Caco-2 (cell line): ENCODE results near the gene FUT2. TPM values are rescaled to one million over a fixed set of nuclear protein-coding genes. Genes with fewer than 3 reads are reported as not detected.
A peak's percentile ranks its signal among the peaks of the same experiment; 100 is the strongest.

Experiments used
- BruUV-seq: library from RNA; stranded (reverse); fragments of 400-500 nt; replicated peaks from 2 replicates; lab custom pipeline; 2021; lab: Mats Ljungman, UMichigan
- CTCF ChIA-PET: fragments of 300-600 bp; sonication (Branson Sonifier 250); formaldehyde crosslinking; loops from one replicate; lab custom pipeline; 2022; ENCODE audit warnings: antibody characterized with exemption; lab: Charles Lee
- POLR2A ChIA-PET: fragments of 300-600 bp; sonication (Branson Sonifier 250); formaldehyde crosslinking; loops from one replicate; lab custom pipeline; 2022; ENCODE audit warnings: antibody characterized with exemption; lab: Charles Lee
- DNase-seq, 2 experiments: peaks; one replicate each; pipeline versions ENCODE4 v3.0.0 to v3.0.0-alpha.2; 2020 to 2022
- H3K27me3 ChIP-seq: replicated peaks from 2 replicates; pipeline ENCODE4 v1.6.0; 2011; ENCODE audit warnings: low read length; ENCODE audit not compliant: control insufficient read depth, insufficient read depth
- H3K36me3 ChIP-seq: 2 replicates; pipeline ENCODE4 v1.5.1; 2011; ENCODE audit warnings: low read length; ENCODE audit not compliant: control insufficient read depth, insufficient read depth
- H3K4me1 ChIP-seq: fragments of 250-450 bp; sonication (Bioruptor Pico); 2 replicates; pipeline ENCODE4 v1.5.1; 2020; ENCODE audit warnings: mild to moderate bottlenecking
- H3K4me3 ChIP-seq: 2 replicates; pipeline ENCODE4 v1.5.1; 2011; ENCODE audit warnings: low read depth, mild to moderate bottlenecking, control low read depth, low read length
- H3K9me3 ChIP-seq: fragments of 250-450 bp; sonication (Bioruptor Pico); 2 replicates; pipeline ENCODE4 v1.5.1; 2020; ENCODE audit warnings: mild to moderate bottlenecking, moderate library complexity
- H3K27ac Mint-ChIP-seq: one replicate; pipeline ENCODE4 v1.8.0; 2022; ENCODE audit warnings: mixed read lengths; ENCODE audit not compliant: unreplicated experiment
- H3K27me3 Mint-ChIP-seq: one replicate; pipeline ENCODE4 v1.8.0; 2022; ENCODE audit warnings: mixed read lengths; ENCODE audit not compliant: insufficient read depth, unreplicated experiment
- H3K36me3 Mint-ChIP-seq: one replicate; pipeline ENCODE4 v1.8.0; 2022; ENCODE audit warnings: mild to moderate bottlenecking, mixed read lengths; ENCODE audit not compliant: insufficient read depth, unreplicated experiment
- H3K4me1 Mint-ChIP-seq: one replicate; pipeline ENCODE4 v1.8.0; 2022; ENCODE audit warnings: low read depth, mixed read lengths; ENCODE audit not compliant: unreplicated experiment
- H3K4me3 Mint-ChIP-seq: one replicate; pipeline ENCODE4 v1.8.0; 2022; ENCODE audit warnings: mild to moderate bottlenecking, moderate library complexity, mixed read lengths; ENCODE audit not compliant: unreplicated experiment
- H3K9me3 Mint-ChIP-seq: one replicate; pipeline ENCODE4 v1.8.0; 2022; ENCODE audit warnings: mixed read lengths; ENCODE audit not compliant: unreplicated experiment
- intact Hi-C: fragments of 100-400 bp; cut with micrococcal nuclease; formaldehyde crosslinking; loops from one replicate; pipeline ENCODE4 v1.10.0; 2022; ENCODE audit not compliant: unreplicated experiment
- total RNA-seq: library from RNA; stranded (reverse); gene quantifications from 2 replicates; pipeline ENCODE4 v1.2.3, GENCODE V29; 2022
- TF ChIP-seq, protein P1 (sequence below), 2 experiments: fragments of 200-600 bp in 1 of 2; IDR thresholded peaks; 1 replicate in 1 of 2; 2 replicates in 1 of 2; pipeline versions ENCODE4 v1.5.1 to v1.8.0; 2011 to 2022; ENCODE audit warnings: antibody characterized with exemption in 1 of 2, control low read depth in 1 of 2, inconsistent platforms in 1 of 2, low read depth in 1 of 2, low read length in 1 of 2, mild to moderate bottlenecking in 1 of 2, moderate library complexity in 1 of 2; ENCODE audit not compliant: insufficient read depth in 1 of 2, severe bottlenecking in 1 of 2, unreplicated experiment in 1 of 2

FUT2 gene
- total RNA-seq, 1 experiment from 2014 or later: 13.5 TPM

DNA sequence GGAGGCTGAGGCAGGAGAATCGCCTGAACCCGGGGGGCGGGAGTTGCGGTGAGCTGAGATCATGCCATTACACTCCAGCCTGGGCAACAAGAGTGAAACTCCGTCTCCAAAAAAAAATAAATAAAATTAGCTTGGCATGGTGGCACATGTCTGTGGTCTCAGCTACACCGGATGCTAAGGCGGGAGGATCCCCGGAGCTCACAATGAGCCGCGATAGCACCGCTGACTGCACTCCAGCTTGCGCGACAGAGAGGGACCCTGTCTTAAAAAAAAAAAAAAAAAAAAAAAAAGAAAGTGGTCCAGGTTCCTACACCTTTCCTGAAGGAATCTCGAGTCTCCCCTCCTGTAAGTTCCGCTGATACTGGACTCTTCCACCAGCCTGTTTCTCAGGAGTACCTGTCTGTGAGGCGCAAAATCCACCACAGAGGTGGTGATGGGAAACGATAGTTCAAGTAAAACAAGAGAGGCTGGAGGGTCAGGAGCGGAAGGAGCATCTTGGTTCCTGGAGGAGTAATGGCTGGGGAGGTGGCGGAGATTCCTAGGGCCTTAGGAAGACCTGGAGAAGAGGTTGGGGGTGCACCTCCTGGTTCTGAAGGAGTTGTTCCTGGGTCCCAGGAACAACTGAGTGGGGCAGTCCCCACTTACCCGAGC, 56.2 kb downstream of the FUT2 start:
- intact Hi-C loops: loop anchor here (1.0 kb wide), 1 partner anchor 13 kb away; no protein-coding TSS in a partner anchor
- Mint-ChIP-seq H3K27ac (peak overlapping the region; percentile 82), H3K36me3 (peaks cover 48% of the 10 kb centered on the region), H3K4me1 (peaks cover 35% of the 10 kb centered on the region), H3K4me3 (peak overlapping the region; percentile 89), H3K9me3 (no peaks in the 10 kb centered on the region), H3K27me3 (no peaks in the 10 kb centered on the region)
- Histone ChIP-seq H3K9me3 (no peaks in the 10 kb centered on the region), H3K27me3 (no peaks in the 10 kb centered on the region), H3K36me3 (no peaks in the 10 kb centered on the region), H3K4me3 (peak overlapping the region; percentile 39), H3K4me1 (peaks cover 29% of the 10 kb centered on the region)
- no peak for DNase-seq
- TF ChIP-seq, protein P1, sequence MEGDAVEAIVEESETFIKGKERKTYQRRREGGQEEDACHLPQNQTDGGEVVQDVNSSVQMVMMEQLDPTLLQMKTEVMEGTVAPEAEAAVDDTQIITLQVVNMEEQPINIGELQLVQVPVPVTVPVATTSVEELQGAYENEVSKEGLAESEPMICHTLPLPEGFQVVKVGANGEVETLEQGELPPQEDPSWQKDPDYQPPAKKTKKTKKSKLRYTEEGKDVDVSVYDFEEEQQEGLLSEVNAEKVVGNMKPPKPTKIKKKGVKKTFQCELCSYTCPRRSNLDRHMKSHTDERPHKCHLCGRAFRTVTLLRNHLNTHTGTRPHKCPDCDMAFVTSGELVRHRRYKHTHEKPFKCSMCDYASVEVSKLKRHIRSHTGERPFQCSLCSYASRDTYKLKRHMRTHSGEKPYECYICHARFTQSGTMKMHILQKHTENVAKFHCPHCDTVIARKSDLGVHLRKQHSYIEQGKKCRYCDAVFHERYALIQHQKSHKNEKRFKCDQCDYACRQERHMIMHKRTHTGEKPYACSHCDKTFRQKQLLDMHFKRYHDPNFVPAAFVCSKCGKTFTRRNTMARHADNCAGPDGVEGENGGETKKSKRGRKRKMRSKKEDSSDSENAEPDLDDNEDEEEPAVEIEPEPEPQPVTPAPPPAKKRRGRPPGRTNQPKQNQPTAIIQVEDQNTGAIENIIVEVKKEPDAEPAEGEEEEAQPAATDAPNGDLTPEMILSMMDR (IDR thresholded peaks at IDR 0.05; ENCODE audit: insufficient read depth in 1 of 2, low read depth in 1 of 2, low read length in 1 of 2, severe bottlenecking in 1 of 2, unreplicated experiment in 1 of 2): no peak
- CTCF ChIA-PET: no interaction called here
- POLR2A ChIA-PET: no interaction called here
- TSS peak; percentile 50 for BruUV-seq

DNA sequence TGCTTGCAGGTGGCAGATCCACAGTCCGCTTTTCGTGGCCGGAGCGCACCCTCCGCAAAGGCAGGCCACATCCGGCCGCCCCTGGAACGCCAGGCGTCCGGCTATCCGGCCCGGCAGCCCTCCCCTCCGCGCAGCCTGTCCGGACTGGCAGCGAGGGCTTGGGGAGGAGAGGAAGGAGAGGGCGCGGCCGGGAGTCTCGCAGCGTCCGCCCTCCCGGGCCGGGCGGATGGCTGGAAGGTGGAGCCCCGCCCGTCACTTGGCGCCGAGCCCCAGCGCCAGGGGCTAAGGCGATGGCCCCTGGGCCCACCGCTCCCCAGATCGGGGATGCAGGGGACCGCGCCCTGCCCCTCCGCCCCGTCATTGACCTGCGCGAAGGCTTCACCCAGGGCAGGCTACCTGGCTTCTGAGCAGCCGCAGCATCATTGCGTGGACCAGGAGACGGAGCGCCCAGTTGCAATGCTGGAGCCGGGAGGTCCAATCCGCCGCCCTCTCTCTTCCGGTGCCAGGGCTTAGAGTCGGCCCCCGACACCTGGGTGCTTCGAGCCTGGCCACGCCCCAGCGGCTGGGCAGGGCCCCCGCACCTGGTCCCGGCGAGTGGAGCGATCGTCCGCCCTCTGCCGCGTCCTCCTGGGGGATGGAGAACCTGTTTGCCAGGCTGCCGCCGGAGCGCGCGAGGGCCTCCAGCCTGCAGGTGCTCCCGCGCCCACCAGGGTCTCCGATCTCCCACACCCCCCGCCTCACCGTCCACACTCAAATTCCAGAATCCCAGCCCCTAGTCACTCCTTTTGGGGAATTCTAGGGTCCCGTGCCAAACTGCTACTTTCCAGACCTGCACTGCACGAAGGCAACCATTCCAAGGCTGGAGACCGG, 57.0 kb downstream of the FUT2 start, which contains the start of gene FUT1:
Gene FUT1, minus strand, starts transcription at position 146 of the 870 bp plus-strand sequence. CDS start 1,360 bp downstream, outside the sequence.
- peak within 1 kb of the TSS; percentile 39 for H3K4me3 ChIP-seq

More for the DNA sequence above, 57.0 kb downstream of the FUT2 start, which contains the start of gene FUT1:
- H3K36me3 ChIP-seq: no peaks in the 10 kb centered on the region
- POLR2A ChIA-PET: no interaction called here
- intact Hi-C loops: loop anchor here (1.0 kb wide), 1 partner anchor 13 kb away; no protein-coding TSS in a partner anchor
- H3K4me1 ChIP-seq: peaks cover 31% of the 10 kb centered on the region
- DNase-seq: peak; percentile 97 to 99
- TF ChIP-seq, protein P1 (IDR thresholded peaks at IDR 0.05; ENCODE audit: insufficient read depth in 1 of 2, low read depth in 1 of 2, low read length in 1 of 2, severe bottlenecking in 1 of 2, unreplicated experiment in 1 of 2): peak; percentile 64 to 71
- no TSS peak for BruUV-seq
- no peaks in the 10 kb centered on the region for H3K27me3 ChIP-seq
- Mint-ChIP-seq H3K27me3 (no peaks in the 10 kb centered on the region), H3K4me1 (peaks cover 33% of the 10 kb centered on the region), H3K36me3 (peaks cover 43% of the 10 kb centered on the region), H3K9me3 (no peaks in the 10 kb centered on the region), H3K27ac (peak within 1 kb of the TSS; percentile 96), H3K4me3 (peak within 1 kb of the TSS; percentile 89)
- H3K9me3 ChIP-seq: no peaks in the 10 kb centered on the region
- CTCF ChIA-PET: no interaction called here
